ENCODE measurements around the gene NEUROG1. TPM values are rescaled to one million over a fixed set of nuclear protein-coding genes. Genes with fewer than 3 reads are reported as not detected.

The NEUROG1 gene
- total and polyA plus RNA-seq, 2 donors from 2014 or later: not detected

GRCh38 chr5:135545099-135545498, 9.3 kb upstream of the NEUROG1 start:
- Histone ChIP-seq H3K4me3 (ENCODE audit: low read length in 3 of 3) (no peak overlapping the region), H3K27me3 (ENCODE audit: control insufficient read depth, insufficient read depth, low read length) (peaks cover 78% of the 10 kb centered on the region), H3K4me1 (ENCODE audit: control insufficient read depth in 2 of 3, insufficient read depth in 2 of 3, low read depth in 1 of 3, low read length in 3 of 3) (peaks cover 0 to 3% (median 0%) of the 10 kb centered on the region in 3 donors), H3K9ac (ENCODE audit: low read length in 3 of 3) (no peak overlapping the region), H3K36me3 (ENCODE audit: control insufficient read depth in 2 of 3, insufficient read depth in 3 of 3, low read length in 3 of 3) (no peaks in the 10 kb centered on the region), H3K27ac (ENCODE audit: low read depth in 2 of 2, low read length in 2 of 2) (no peak overlapping the region), H3K9me3 (ENCODE audit: control insufficient read depth in 2 of 3, insufficient read depth in 1 of 3, low read length in 3 of 3) (no peaks in the 10 kb centered on the region)
- DNase-seq (no peak), FAIRE-seq (no peak)
- intact Hi-C loops (cut with DNase I): no loop called here
- no peak for TF ChIP-seq CTCF (IDR thresholded peaks at IDR 0.05; ENCODE audit: borderline replicate concordance, extremely low read depth, insufficient read depth)

DNA sequence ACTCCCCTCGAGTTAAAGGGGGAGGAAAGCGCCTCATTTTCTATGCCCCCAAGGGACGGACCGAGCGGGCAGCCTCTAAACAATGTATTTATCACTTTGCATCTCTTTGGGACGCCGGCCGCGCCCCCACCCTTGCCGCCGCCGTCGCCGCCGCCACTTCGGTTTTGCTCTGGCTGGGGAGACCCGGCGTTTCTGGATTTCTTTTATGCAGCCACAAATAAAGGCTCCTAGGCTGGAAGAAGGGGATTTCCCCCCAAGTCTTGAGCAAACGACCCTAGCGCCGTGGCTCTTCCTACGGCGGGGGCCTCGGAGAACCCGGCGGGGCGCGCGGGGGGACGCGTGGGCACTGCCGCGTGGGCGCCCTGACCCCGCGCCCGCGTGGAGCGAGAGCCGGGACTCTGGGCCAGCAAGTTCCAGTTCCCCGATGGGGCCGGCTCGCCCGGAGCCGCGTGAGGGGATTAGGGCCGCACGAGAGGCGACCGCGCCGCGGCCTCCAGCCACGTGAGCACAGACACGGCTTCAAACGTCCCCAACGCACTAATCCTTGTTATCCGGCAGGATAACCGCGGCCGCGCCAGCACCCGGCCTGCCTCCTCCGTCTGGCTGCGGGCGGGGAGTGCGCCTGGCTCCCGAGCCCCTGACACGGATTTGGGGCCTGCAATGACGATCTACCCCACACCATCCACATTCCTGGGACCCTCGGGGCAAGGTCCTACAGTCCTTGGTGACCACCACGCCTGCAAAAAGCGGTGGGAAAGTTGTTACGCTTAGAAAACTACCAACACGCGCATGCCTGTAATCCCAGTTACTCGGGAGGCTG, 7.9 kb upstream of the NEUROG1 start:
- H3K27ac ChIP-seq (ENCODE audit: low read depth in 2 of 2, low read length in 2 of 2): no peak overlapping the region
- FAIRE-seq: no peak
- intact Hi-C loops (cut with DNase I): no loop called here
- H3K4me3 ChIP-seq (ENCODE audit: low read length in 3 of 3): peak overlapping the region in 2 of 3 donors; percentile 65 to 67
- DNase-seq: peak in 3 of 5 donors; percentile 27 to 44 (median 33)
- TF ChIP-seq CTCF (IDR thresholded peaks at IDR 0.05; ENCODE audit: borderline replicate concordance, extremely low read depth, insufficient read depth): no peak
- H3K4me1 ChIP-seq (ENCODE audit: control insufficient read depth in 2 of 3, insufficient read depth in 2 of 3, low read depth in 1 of 3, low read length in 3 of 3): peaks cover 0 to 3% (median 0%) of the 10 kb centered on the region in 3 donors
- H3K36me3 ChIP-seq (ENCODE audit: control insufficient read depth in 2 of 3, insufficient read depth in 3 of 3, low read length in 3 of 3): no peaks in the 10 kb centered on the region
- no peak overlapping the region for H3K9ac ChIP-seq (ENCODE audit: low read length in 3 of 3)
- H3K9me3 ChIP-seq (ENCODE audit: control insufficient read depth in 2 of 3, insufficient read depth in 1 of 3, low read length in 3 of 3): no peaks in the 10 kb centered on the region
- peaks cover 89% of the 10 kb centered on the region for H3K27me3 ChIP-seq (ENCODE audit: control insufficient read depth, insufficient read depth, low read length)

GRCh38 chr5:135543001-135543484, 7.3 kb upstream of the NEUROG1 start:
- no peak for TF ChIP-seq CTCF (IDR thresholded peaks at IDR 0.05; ENCODE audit: borderline replicate concordance, extremely low read depth, insufficient read depth)
- DNase-seq (peak in 1 of 5 donors; percentile 47), FAIRE-seq (no peak)
- Histone ChIP-seq H3K9ac (ENCODE audit: low read length in 3 of 3) (no peak overlapping the region), H3K27ac (ENCODE audit: low read depth in 2 of 2, low read length in 2 of 2) (no peak overlapping the region), H3K4me1 (ENCODE audit: control insufficient read depth in 2 of 3, insufficient read depth in 2 of 3, low read depth in 1 of 3, low read length in 3 of 3) (peaks cover 0 to 3% (median 0%) of the 10 kb centered on the region in 3 donors), H3K4me3 (ENCODE audit: low read length in 3 of 3) (peak overlapping the region in 1 of 3 donors; percentile 67), H3K9me3 (ENCODE audit: control insufficient read depth in 2 of 3, insufficient read depth in 1 of 3, low read length in 3 of 3) (peaks cover 0 to under 1% (median 0%) of the 10 kb centered on the region in 3 donors), H3K36me3 (ENCODE audit: control insufficient read depth in 2 of 3, insufficient read depth in 3 of 3, low read length in 3 of 3) (no peaks in the 10 kb centered on the region), H3K27me3 (ENCODE audit: control insufficient read depth, insufficient read depth, low read length) (peaks cover 88% of the 10 kb centered on the region)
- intact Hi-C loops (cut with DNase I): no loop called here
